Measurements from ENCODE around the gene DUS2. TPM values are rescaled to one million over a fixed set of nuclear protein-coding genes. Genes with fewer than 3 reads are reported as not detected.

DUS2 gene
- total and polyA plus RNA-seq, 8 donors: 13.9 to 22.4 (median 16.6) TPM

- DNase-seq (peak in 1 of 4 donors; percentile 31), ATAC-seq (no peak)
- H3K4me3 ChIP-seq: no peak overlapping the region
- H3K27me3 ChIP-seq: no peaks in the 10 kb centered on the region
- peaks cover 3 to 89% of the 10 kb centered on the region in 2 donors for H3K36me3 ChIP-seq
- no peak for TF ChIP-seq CTCF (IDR thresholded peaks at IDR 0.05)
- H3K9me3 ChIP-seq: no peaks in the 10 kb centered on the region
- H3K27ac ChIP-seq: no peak overlapping the region
- H3K4me1 ChIP-seq: peaks cover 14 to 49% of the 10 kb centered on the region in 2 donors
- intact Hi-C loops (cut with DNase I): no loop called here
Observed at GRCh38 chr16:68072038-68072695, 49.1 kb downstream of the DUS2 start.

GRCh38 chr16:68073902-68074760 lies 51.0 kb downstream of the DUS2 start:
- Histone ChIP-seq H3K4me1 (peaks cover 12 to 54% of the 10 kb centered on the region in 2 donors), H3K27ac (peak overlapping the region in 1 of 2 donors; percentile 3), H3K9me3 (no peaks in the 10 kb centered on the region), H3K36me3 (peaks cover 3 to 94% of the 10 kb centered on the region in 2 donors), H3K4me3 (no peak overlapping the region), H3K27me3 (no peaks in the 10 kb centered on the region)
- TF ChIP-seq CTCF (IDR thresholded peaks at IDR 0.05): no peak
- intact Hi-C loops (cut with DNase I): no loop called here
- DNase-seq: no peak
- ATAC-seq: no peak

- ATAC-seq (no peak), DNase-seq (peak in 1 of 4 donors; percentile 54)
- Histone ChIP-seq H3K9me3 (no peaks in the 10 kb centered on the region), H3K27ac (peak overlapping the region in 1 of 2 donors; percentile 3), H3K4me1 (peaks cover 15 to 54% of the 10 kb centered on the region in 2 donors), H3K27me3 (no peaks in the 10 kb centered on the region), H3K4me3 (no peak overlapping the region), H3K36me3 (peaks cover 3 to 88% of the 10 kb centered on the region in 2 donors)
- no peak for TF ChIP-seq CTCF (IDR thresholded peaks at IDR 0.05)
- intact Hi-C loops (cut with DNase I): no loop called here
Observed at GRCh38 chr16:68074850-68075555, 51.9 kb downstream of the DUS2 start.

GRCh38 chr16:68075980-68076379 lies 52.9 kb downstream of the DUS2 start:
- intact Hi-C loops (cut with DNase I): no loop called here
- Histone ChIP-seq H3K4me1 (peaks cover 19 to 58% of the 10 kb centered on the region in 2 donors), H3K36me3 (peaks cover 3 to 78% of the 10 kb centered on the region in 2 donors), H3K27me3 (no peaks in the 10 kb centered on the region), H3K4me3 (no peak overlapping the region), H3K27ac (no peak overlapping the region), H3K9me3 (no peaks in the 10 kb centered on the region)
- DNase-seq: peak in 1 of 4 donors; percentile 22
- TF ChIP-seq CTCF (IDR thresholded peaks at IDR 0.05): no peak
- no peak for ATAC-seq
